SKM-1 treated with dmso at 0.1 percent for 144 hours (cell line): ENCODE results near the gene MAPK8.

Experiments used
- DNase-seq: peaks from one replicate; lab custom pipeline; 2025; ENCODE audit not compliant: unreplicated experiment; lab: John Stamatoyannopoulos, UW

The MAPK8 gene

DNA sequence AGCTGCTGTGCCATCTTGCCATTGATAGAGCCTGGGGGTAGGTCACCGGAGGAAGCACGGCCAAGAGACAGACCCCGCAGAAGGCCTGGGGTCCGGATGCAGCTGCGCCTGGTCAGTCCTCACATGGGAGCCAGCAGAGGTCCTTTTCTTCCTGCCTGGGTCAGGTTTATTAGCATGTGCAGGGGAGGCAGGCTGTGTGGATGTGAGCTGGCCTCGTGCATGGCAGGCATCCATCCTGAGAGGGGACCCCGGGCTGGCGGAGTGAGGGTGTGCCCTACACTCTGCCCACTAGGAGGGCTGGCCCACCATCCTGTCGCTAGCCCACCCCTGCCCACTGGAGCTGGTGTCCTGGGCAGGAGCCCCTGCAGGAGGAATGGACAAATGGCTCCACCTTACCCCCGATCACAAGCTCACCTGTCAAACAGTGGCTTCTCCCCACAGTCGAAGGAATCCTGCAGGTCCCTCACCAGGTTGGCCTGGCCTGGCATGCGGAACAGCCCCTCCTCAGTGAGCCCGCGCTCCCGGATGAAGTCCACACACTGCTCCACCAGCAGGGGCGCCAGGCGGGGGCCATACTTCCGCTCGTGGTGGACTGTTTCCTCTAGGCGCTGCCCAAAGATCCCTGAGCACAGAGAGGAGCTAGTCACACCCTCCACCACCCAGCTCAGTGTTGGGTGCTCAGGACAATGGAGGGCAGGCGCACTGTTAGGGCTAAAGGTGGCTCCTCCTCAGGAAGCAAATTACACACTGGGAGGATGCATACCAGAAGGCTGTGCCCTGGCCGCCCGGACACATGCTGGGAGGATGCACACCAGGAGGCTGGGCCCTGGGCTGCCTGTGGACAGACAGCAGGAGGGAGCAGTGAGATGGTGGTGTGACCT lies 153.0 kb downstream of the MAPK8 start:
- DNase-seq = no peak

DNA sequence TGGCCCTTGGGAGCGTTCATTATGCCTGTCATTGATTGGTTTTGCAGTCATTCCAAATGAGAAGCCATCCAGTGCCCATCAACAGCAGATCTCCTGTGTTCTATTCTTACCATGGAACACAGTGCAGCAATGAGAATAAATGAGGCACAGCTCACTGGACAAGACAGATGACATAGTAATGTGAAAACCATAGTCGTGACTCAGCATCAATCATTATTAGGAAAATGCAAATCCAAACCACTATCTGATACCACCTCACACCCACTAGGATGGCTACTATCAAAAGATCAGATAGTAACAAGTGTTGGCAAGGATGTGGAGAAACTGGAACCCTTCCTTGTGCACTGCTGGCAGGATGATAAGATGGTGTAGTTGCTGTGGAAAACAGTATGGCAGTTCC lies 153.7 kb downstream of the MAPK8 start:
- DNase-seq = no peak

DNA sequence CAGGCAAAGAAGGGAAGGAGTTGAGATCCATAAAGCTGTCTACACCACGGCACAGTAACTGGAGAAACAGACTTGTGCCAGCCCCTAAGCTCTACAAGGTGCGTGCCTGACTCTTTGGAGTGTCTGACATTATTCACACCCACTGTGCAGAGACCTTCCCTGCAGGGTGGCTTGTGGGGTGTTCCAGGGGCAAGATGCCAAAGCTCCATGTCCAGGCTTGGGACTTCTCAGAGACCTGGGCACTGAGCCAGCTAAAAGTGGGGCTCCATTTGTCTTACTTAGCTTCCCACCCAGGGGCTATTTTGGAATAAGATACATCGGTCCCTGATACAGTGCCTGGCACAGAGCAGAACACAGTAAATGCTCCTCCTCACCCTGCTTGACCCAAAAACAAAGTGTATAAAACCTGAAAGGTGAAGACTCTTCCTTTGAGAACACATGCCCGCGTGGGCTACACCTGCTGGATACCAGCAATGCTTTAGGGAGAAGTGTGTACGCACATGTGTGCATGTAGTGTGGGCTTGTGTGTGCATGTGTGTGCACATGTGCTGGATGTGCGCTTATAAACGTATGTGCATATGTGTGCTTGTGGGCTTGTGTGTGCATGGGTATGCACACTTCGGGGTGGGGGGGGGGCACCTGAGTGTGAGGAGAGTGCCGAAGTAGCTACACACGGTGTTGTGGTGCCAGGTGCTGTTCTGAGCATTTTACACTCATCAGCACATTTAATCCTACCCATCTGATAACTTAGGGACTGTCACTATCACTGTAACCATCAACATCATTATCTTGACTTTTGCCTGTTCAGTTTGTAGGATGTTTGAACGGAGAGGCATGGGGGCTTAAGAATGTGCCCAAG lies 155.4 kb downstream of the MAPK8 start:
- no peak for DNase-seq

DNA sequence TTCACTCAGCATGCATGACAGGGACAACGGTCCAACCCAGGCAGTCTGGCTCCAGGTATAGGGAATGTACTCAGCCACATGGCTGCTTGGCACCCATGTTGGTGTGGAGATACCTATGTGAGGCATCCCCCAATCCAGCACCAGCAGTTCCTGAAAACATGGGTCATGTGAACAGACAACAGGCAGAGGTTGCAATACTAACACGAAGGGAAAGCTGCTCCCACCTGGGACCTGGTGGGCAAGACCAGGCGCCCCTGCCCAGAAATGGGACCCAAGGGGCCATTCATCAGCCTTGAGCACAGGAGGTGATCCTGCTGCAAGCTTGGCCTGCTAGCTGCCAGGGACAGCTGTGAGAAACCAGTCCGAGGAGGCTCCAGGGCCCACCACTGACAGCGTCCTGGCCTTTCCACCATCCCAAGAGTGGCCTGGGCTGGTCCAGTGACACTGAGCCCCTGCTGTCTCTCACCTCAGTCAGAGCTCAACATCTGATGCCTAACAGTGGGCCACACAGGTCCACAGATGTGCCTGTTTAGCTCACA lies 156.1 kb downstream of the MAPK8 start:
- DNase-seq = no peak

DNA sequence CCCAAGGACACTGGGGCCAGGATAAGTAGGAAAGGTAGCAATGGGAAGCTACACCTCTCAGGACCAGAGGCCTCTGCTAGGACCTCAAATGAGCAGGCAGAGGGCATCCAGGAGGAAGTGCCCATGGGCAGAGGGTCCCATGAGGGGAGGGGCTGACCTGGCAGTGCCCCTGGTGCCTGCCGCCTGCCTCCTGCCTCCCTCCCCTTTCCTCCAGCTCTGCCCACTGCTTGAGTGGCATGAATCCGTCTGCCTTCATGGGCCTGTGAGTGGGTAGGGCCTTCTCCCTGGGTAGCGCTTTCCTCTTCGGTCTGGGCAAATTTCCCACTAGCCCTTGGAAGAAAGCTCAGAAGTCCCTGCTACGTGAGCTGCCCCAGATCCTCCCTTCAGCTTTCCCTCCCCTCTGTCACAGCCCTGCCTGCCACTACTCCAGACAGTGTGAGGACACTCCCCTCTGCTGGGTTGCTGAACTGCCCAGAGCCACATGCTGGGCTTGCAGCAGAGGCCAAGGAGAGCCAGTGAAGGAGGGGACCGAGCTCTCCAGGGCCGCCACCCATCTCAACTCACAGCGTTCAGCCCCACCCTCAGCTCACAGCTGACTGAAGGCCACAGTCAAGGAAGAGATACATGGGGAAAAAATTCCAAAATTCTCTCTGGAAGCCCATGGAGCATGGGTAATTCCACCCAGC lies 157.0 kb downstream of the MAPK8 start:
- DNase-seq = no peak

DNA sequence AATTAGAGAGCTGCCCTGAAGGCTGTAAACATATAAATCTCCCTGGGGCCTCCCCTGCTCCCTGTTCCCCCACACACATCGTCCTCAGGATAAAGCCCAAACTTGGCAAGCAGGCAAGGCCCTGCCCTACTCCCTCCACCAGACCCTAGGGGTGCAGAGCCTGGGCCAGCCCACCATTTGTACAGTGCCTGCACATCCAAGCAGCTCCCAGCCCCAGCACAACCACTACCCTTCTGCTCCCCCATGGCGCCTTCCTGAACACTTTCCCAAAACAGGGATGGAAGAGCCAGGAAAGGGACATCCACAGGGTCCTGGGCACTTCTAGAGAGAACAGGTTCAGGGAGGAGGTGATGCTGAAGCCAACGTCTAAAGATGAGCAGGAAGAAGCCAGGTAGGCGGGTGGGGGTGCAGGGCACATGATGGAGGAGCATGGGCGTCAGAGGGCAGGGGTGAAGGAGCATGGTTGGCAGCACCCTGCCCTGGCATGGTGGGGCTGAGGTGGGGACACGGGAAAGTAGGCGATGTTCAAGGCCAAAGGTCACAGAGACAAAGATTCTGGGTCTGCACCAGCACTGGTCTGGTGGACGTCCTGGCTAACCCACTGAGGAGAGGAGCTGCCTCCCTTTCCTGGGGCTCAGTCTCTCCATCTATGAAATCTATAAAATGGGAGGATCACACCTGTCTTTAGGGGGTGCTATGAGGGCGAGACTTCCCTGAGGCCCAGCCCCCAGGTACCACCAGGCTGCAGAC lies 157.8 kb downstream of the MAPK8 start:
- no peak for DNase-seq

DNA sequence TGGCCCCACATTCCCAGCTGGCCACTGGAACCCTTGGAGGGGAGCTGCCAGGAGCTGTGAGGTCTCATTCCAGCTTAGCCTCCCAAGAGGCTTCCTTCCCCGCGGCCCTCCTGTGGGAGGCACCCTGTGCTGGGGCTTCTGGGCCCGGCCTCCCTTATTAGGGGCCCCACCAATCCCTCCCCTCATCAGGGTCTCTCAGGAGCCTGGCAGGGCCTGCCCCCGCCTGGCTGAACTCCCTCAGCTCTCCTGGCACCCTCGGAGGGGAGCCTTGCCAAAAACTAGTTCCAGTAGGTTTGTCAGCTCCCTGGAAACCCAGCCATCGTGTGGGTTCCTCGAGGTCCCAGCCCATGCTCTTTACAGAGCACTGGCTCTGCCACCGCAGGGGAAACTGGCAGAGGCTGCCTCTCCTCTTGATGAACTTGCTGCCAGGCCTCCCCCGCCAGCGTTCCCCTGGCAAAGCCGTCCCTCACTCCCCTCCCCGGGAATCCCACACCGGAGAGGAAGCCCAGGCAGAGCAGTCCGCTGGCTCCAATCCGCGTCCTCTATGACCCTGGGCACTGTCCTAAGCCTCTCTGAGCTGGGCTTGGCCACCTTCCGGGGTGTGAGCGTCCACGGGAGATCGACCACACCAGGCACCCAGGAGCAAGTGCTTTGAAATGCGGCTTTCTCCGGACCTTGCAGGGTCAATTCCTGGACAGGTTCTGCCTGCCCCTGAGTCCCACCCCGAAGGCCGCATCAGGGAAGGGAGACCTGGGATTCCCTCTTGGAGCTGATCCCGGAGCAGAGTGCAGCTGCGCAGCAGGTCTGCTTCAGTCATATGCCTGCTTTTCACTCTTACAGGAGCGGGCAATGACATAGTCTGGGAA lies 158.6 kb downstream of the MAPK8 start:
- no peak for DNase-seq

DNA sequence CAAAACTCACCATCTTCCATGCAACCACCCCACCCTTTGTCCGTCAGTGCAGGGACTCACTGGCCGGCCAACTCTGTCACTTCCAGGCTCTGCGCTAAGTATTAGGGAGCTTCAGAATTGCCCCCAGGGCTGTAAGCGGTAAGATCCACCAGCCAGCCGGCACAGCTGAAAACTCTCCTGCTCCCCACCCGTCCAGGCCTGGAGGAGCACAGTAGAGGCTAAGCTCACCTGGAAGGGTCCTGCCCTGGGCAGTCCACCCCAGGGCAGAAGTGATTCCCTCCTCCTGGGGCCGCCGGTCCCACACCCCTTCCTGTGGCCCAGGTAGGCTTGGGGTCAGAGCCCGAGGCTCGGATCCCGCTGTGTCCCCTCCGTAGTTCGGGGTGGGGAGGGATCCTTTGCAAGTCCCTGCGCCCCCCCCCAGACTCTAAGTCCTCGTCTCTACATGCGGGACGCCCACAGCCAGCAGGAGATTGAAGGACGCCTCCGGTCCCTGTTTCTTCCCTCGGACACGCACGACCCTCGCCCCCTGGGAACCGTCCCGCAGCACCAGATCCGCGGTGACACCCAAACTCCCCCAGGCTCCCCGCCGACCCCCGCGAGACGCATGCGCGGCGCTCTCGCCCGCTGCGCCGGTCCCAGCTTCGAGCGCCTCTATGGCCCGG lies 159.5 kb downstream of the MAPK8 start:
- DNase-seq = no peak

DNA sequence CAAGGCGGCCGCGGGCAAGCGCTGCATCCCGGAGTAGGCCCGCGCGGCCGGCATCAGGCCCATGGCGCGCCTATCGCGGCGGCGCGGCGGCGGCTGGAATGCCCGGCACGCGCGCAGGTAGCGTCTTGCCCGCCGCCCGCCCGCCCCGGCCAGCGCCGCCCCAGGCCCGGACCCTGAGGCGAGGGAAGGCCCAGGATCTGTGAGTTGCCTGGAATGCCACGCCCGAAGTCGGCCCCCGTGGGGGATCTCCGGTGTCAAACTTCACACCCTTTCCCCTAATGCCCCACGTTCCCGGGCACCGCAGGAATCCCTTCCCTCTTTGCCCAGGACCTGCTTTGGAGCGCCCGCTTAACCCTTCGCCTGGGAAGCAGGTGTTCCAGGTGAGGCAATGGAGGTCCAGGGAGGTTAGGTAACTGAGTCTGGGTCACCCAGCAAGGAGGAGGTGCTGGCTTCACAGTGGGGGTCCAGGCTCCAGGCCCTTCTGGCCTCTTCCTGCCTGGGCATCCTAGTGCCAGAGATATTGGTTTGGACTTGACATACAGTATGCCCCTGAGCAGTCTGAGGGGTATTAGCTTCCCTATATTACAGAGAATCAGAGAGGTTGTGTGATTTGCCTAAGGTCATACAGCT lies 160.2 kb downstream of the MAPK8 start:
- no peak for DNase-seq

DNA sequence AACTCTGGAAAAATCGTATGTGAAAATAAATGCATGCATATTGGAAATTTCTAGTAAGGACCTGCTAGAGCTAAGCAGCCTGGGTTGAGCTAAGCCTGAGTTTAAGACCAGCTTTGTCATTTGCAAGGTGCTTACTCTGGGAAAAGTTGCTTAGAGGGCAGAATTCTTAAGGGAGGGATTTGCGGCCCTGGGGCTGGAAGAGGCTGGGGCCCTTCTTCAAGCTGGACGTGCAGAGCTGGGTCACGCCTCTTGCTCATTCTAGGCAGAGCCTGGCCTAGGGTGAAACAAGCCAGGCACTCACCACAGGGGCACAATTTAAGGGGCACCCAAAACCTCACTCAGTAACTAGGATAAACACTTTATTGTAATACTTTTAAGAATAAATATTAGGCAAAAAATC lies 161.2 kb downstream of the MAPK8 start:
- DNase-seq = no peak

DNA sequence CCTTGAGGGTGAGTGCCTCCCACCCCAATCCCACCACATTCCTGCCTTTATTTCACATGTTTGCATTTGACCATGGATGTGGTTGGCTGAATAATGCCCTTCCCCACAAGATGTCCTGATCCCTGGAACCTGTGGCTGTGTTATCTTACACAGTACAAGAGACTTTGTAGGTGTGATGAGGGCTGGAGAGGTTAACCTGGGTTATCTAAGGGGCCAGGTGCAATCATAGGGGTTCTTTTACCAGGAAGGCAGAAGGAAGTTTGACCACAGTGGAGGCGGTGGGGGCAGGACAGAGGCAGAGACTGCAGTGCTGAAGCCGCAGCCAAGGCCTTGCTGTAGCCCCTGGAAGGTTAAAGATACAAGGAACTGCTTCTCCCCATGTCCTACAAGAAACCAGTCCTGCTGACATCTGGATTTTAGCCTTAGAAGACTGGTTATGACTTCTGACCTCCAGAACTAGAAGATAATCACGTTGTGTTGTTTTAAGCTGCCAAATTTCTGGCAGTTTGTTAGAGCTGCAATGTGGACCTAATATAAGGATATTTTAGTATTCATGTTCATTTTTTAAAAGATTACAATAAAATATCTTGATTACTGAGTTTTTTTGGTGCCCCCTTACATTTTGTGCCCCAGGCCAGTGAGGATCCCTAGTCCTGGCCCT lies 161.8 kb downstream of the MAPK8 start:
- DNase-seq = no peak

DNA sequence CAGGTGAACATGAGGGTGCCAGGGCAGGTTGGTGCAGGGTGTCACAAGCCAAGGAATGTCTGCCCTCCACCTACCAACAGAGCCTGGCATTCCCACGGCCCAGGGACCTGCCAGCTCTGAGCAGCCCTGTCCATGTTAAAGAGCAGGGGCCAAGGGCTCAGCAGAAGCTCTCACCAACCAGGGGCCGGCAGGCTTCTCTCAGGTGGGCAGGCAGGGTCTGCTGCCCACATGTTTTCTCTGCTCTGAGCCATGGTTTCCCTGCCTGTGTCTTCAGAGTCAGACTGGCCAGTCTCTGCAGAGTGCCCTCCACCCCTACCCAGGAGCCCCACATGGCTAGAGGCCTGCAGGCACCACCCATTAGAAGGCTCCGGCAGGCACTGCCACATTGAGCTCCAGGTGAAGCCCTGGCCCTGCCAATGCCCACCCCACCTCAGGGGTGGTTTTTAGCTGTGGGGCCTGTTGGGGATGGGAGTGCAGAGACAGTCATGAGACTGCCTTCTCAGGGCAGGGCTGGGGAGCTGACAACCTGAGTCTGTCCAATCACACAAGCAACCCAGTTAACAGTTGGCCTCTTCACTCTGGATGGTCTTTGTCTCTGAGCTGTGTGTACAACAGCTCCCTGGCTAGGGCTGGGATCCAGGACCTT lies 162.5 kb downstream of the MAPK8 start:
- no peak for DNase-seq

DNA sequence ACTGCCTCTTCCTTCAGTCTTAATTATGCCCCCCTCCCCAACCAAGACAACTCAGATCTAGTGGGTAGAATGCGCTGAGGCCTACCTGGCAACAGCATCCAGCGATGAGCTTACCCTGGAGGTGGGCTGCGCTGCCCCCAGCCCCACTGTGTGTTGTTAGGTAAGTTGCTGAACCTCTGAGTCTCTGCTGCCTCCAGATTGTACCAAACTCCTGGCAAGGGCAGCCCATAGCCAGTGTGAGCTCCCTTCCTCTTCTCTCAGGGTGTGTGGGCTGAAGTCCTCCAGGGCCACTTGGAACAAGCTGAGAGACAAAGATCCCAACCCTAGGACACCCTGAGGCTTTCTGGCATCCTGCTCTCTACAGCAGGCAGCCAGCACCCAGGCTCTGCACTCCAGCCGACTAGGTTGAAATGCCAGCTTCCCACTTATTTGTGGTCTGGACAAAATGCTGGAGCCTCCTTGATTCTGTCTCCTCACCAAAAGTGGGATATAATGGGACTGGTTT lies 163.1 kb downstream of the MAPK8 start:
- no peak for DNase-seq

DNA sequence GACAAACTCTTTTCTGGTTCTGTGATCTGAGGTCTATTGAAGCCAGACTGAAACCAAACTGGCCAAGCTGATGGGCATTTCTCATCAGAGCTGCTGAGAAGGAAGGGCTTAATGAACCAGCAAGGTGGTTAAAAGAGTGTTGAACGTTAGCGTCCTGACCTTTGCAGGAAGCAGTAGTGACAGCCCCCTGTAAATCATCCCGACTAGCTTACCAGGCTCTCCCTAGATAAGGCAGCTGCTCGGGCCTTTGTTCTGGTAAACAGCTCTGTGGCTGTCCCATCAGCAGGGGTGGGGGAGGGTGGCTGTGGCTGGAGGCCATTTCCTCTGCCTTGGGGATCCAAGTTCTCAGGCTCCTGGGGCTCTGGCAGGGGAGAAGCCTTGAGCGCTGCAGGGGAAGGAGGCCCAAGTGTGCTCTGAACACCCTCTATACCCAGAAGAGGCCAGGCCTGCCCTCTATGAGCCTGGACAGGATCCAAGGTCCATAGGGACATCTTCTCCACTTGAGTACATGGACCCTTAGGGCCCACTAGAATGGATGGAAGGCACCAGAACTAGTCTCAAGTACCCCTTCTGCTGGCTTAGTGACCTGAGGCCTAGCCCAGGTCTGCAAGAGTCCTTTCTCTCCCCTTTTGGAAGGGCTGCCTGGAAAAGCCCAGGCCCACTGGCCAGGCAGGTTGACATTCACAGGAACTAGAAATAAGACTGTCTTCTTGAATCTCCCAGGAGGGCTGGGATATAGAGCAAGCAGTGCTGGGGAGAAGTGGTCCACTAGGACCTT lies 163.8 kb downstream of the MAPK8 start:
- DNase-seq = no peak

DNA sequence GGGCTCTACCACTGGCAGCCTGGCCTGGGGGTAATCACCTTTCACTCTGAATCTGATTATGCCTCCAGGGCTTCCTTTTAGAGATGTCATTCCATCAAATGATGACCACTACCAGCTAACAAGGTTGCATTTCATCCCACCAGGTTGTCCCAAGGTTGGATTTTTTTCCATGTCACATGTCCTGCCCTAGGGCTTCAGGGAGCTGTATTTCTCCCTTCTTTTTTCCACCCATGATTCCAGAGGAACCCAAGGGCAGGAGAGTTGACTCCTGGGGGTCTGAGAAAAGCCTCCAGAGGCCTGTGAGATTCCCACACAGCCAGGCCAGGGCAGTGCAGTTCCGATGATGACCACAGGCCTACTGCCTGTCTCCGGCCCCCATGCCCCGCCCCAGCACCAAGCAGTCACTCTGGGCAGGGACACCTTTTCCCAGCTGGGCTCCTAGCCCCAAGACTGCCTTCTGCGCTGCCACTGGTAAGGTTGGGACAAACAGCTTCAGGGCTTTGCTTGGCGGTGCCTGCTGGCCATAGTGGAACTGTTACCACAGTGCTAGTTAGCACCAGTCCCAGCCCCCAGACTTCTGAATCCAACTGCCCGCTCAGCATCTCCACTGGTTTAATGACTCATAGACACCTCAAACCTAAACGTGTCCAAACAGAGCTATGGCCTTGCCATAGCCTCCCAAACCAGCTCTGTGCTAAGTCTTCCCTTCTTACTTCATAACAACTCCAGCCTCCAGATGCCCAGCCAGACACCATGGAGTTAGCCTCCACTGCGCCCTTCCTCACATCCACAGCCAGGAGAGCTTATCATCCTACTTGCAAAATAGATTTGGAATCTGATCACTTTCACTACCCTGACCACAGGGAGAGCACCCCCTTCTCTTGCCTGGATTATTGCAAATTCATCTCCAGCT lies 164.7 kb downstream of the MAPK8 start:
- DNase-seq = no peak
